OCI-LY3 (cell line): ENCODE data around the gene MIA3.

ENCODE experiments used
- H2AFZ ChIP-seq: fragments of 200-600, 300-600 bp; shearing (Covaris generic); 2 replicates; pipeline ENCODE4 v1.6.0; 2014; ENCODE audit warnings: antibody characterized with exemption, low read depth, low read length
- H3K27ac ChIP-seq: fragments of 200-600, 300-600 bp; sonication (generic); 2 replicates; pipeline ENCODE4 v1.5.1; 2014; ENCODE audit warnings: mild to moderate bottlenecking, low read length, moderate library complexity, mixed read lengths
- H3K27me3 ChIP-seq: fragments of 200-600, 300-600 bp; sonication (generic); 2 replicates; pipeline ENCODE4 v1.6.1; 2014; ENCODE audit warnings: low read depth, low read length, mixed read lengths
- H3K36me3 ChIP-seq: fragments of 200-600, 300-600 bp; sonication (generic); replicated peaks from 2 replicates; pipeline ENCODE3; 2014; ENCODE audit warnings: low read depth, low read length, mixed read lengths
- H3K4me1 ChIP-seq: fragments of 300-600, 200-600 bp; sonication (generic); 2 replicates; pipeline ENCODE4 v1.6.1; 2014; ENCODE audit warnings: low read length, mixed read lengths
- H3K4me2 ChIP-seq: fragments of 200-600, 300-600 bp; sonication (generic); 2 replicates; pipeline ENCODE4 v1.6.1; 2014; ENCODE audit warnings: low read length, mixed read lengths
- H3K4me3 ChIP-seq: fragments of 300-600, 200-600 bp; sonication (generic); 2 replicates; pipeline ENCODE4 v1.5.1; 2014; ENCODE audit warnings: antibody characterized with exemption, mild to moderate bottlenecking, low read length, moderate library complexity
- H3K79me2 ChIP-seq: fragments of 300-600, 200-600 bp; shearing (Covaris generic); 2 replicates; pipeline ENCODE4 v1.6.1; 2014; ENCODE audit warnings: mild to moderate bottlenecking, low read length, mixed read lengths
- H3K9ac ChIP-seq: fragments of 300-600, 200-600 bp; shearing (Covaris generic); 2 replicates; pipeline ENCODE4 v1.6.0; 2014; ENCODE audit warnings: mild to moderate bottlenecking, low read length, moderate library complexity
- H3K9me3 ChIP-seq: fragments of 200-600, 300-600 bp; shearing (Covaris generic); 2 replicates; pipeline ENCODE4 v1.6.1; 2014; ENCODE audit warnings: low read length, mixed read lengths; ENCODE audit not compliant: insufficient read depth
- H4K20me1 ChIP-seq: fragments of 200-600, 300-600 bp; sonication (generic); 2 replicates; pipeline ENCODE4 v1.6.1; 2016; ENCODE audit warnings: low read length, mixed read lengths; ENCODE audit not compliant: insufficient read depth
- CTCF ChIP-seq: fragments of 200-600, 300-600 bp; sonication (generic); IDR thresholded peaks from 2 replicates; pipeline ENCODE4 v1.5.1; 2014; ENCODE audit warnings: antibody characterized with exemption, low read length, low read depth
- EZH2phosphoT487 ChIP-seq: fragments of 200-600 bp; shearing (Covaris generic); IDR thresholded peaks from 2 replicates; pipeline ENCODE4 v1.6.1; 2018; ENCODE audit warnings: antibody characterized with exemption, mixed run types, low read depth

The MIA3 gene

DNA sequence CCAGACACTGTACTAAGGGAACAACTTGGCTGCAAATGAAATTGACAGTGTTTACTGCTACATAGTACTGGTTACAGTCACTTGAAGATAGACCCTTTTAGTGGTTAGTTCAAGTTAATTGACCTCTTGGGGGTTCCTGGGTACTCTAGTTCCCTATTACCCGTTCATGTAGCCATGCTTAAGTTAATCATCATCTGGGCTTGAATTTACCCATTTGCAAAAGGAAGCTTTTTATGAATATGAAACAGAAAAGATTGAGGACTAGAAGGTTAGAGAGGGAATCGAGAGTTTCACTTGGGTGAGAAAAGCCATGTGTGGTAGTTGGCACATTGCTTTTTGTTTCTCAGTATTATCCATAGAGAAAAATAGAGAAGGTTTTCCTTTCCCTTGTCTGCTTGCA, 2.7 kb downstream of the MIA3 start:
- Histone ChIP-seq H3K27me3 (no peaks in the 10 kb centered on the region), H3K4me2 (peak overlapping the region; percentile 5; the same call in 1 of the 2 replicates), H3K36me3 (peaks cover 18% of the 10 kb centered on the region), H3K9ac (no peak overlapping the region), H3K9me3 (no peaks in the 10 kb centered on the region), H3K27ac (no peak overlapping the region), H3K4me3 (no peak overlapping the region), H3K79me2 (peaks cover 25% of the 10 kb centered on the region), H2AFZ (no peak overlapping the region), H4K20me1 (peaks cover 5% of the 10 kb centered on the region; the same call in 1 of the 2 replicates), H3K4me1 (peaks cover 32% of the 10 kb centered on the region)
- TF ChIP-seq CTCF = no peak
- no peak for TF ChIP-seq EZH2phosphoT487

GRCh38 chr1:222622765-222623164, 4.9 kb downstream of the MIA3 start:
- H3K36me3 ChIP-seq = peaks cover 29% of the 10 kb centered on the region

DNA sequence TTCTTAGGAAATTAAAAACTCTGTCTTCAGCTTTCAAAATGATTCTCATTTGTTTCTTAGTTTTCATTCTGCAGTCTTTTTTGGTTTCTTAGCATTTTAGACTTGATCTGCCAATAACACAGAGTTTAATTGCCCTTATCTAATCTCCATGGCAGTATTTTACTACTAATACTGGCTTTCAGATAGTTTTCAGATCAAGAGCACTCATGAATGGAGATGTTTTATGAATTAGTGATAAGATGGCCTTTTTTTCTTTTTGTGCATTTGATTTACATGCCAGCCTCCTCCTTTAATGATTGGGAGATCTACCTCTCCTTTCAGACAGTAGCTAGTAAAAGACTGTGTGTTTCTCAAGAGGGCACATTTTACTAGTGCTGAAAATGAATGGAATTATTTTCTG, 5.6 kb downstream of the MIA3 start:
- H3K4me1 ChIP-seq = peaks cover 24% of the 10 kb centered on the region
- TF ChIP-seq EZH2phosphoT487 (no peak), CTCF (no peak)
- no peaks in the 10 kb centered on the region for H3K9me3 ChIP-seq
- no peak overlapping the region for H3K4me2 ChIP-seq
- no peak overlapping the region for H3K27ac ChIP-seq
- H3K4me3 ChIP-seq = no peak overlapping the region
- H3K9ac ChIP-seq = no peak overlapping the region
- H2AFZ ChIP-seq = no peak overlapping the region
- H3K36me3 ChIP-seq = peaks cover 36% of the 10 kb centered on the region
- no peaks in the 10 kb centered on the region for H3K27me3 ChIP-seq
- peaks cover 20% of the 10 kb centered on the region for H3K79me2 ChIP-seq
- peaks cover 5% of the 10 kb centered on the region; the same call in 1 of the 2 replicates for H4K20me1 ChIP-seq

More at GRCh38 chr1:222622765-222623164, 4.9 kb downstream of the MIA3 start:
- H3K9ac ChIP-seq = no peak overlapping the region
- H3K27ac ChIP-seq = no peak overlapping the region
- H3K79me2 ChIP-seq = peaks cover 25% of the 10 kb centered on the region
- peaks cover 5% of the 10 kb centered on the region; the same call in 1 of the 2 replicates for H4K20me1 ChIP-seq
- TF ChIP-seq CTCF (no peak), EZH2phosphoT487 (no peak)
- no peak overlapping the region for H3K4me3 ChIP-seq
- H3K27me3 ChIP-seq = no peaks in the 10 kb centered on the region
- no peaks in the 10 kb centered on the region for H3K9me3 ChIP-seq
- H2AFZ ChIP-seq = no peak overlapping the region
- peaks cover 24% of the 10 kb centered on the region for H3K4me1 ChIP-seq
- no peak overlapping the region for H3K4me2 ChIP-seq

DNA sequence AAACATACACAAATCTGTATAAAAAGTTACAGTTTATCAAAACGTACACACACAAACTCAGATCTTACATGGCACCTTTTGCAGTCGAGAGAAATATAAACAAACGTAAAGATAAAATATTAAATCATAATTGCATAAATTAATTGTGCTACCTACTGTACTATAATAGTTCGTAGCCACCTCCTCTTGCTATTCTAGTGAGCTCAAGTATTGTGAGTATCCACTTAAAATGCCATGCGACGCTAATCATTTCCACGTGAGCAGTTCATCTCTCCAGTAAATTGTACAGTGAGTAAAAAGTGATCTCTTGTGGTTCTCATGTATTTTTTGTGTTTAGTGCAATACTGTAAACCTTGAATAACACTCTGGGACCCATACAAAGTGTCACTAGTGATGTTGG, 6.3 kb downstream of the MIA3 start:
- Histone ChIP-seq H3K27ac (no peak overlapping the region), H3K4me1 (peaks cover 18% of the 10 kb centered on the region), H3K79me2 (peaks cover 13% of the 10 kb centered on the region), H2AFZ (no peak overlapping the region), H3K4me2 (no peak overlapping the region), H3K27me3 (no peaks in the 10 kb centered on the region), H3K9me3 (no peaks in the 10 kb centered on the region), H3K9ac (no peak overlapping the region), H3K4me3 (no peak overlapping the region), H3K36me3 (peaks cover 42% of the 10 kb centered on the region), H4K20me1 (peaks cover 5% of the 10 kb centered on the region; the same call in 1 of the 2 replicates)
- TF ChIP-seq CTCF (no peak), EZH2phosphoT487 (no peak)
